ENCODE results near the gene SART3.
A peak's percentile ranks its signal among the peaks of the same experiment; 100 is the strongest.
"Not testable (repeated sequence)": the region's sequence is repeated elsewhere in the genome, so short reads cannot be mapped to it uniquely, and the experiment has no call there.

Gene SART3

GRCh38 chr12:108581311-108582227, 20.6 kb upstream of the SART3 start:
- no peak for DNase-seq

GRCh38 chr12:108580531-108580930, 19.6 kb upstream of the SART3 start:
- DNase-seq: no peak

- no peak for DNase-seq
Measured at GRCh38 chr12:108578813-108579212, 17.8 kb upstream of the SART3 start.

GRCh38 chr12:108578264-108578663, 17.3 kb upstream of the SART3 start:
- no peak for DNase-seq

GRCh38 chr12:108577458-108577857, 16.5 kb upstream of the SART3 start:
- DNase-seq: no peak

- no peak for DNase-seq
Measured at GRCh38 chr12:108576660-108577234, 15.8 kb upstream of the SART3 start.

GRCh38 chr12:108575199-108575912, 14.4 kb upstream of the SART3 start:
- no peak for DNase-seq

GRCh38 chr12:108574276-108574675, 13.3 kb upstream of the SART3 start:
- DNase-seq: not testable (repeated sequence)

- DNase-seq: no peak
Measured at GRCh38 chr12:108573317-108573716, 12.3 kb upstream of the SART3 start.

GRCh38 chr12:108572166-108572790, 11.3 kb upstream of the SART3 start:
- no peak for DNase-seq

GRCh38 chr12:108571609-108572165, 10.7 kb upstream of the SART3 start:
- DNase-seq: no peak

GRCh38 chr12:108570743-108571608, 10.0 kb upstream of the SART3 start:
- no peak for DNase-seq

GRCh38 chr12:108568338-108569154, 7.6 kb upstream of the SART3 start:
- DNase-seq: peak; percentile 30

GRCh38 chr12:108567406-108568337, 6.7 kb upstream of the SART3 start:
- no peak for DNase-seq

- no peak for DNase-seq
Measured at GRCh38 chr12:108566452-108566851, 5.5 kb upstream of the SART3 start.

- peak; percentile 85 for DNase-seq
Measured at GRCh38 chr12:108565976-108566375, 5.0 kb upstream of the SART3 start.

GRCh38 chr12:108565146-108565545, 4.2 kb upstream of the SART3 start:
- DNase-seq: no peak

- no peak for DNase-seq
Measured at GRCh38 chr12:108564724-108565123, 3.8 kb upstream of the SART3 start.

- no peak for DNase-seq
Measured at GRCh38 chr12:108563804-108564151, 2.8 kb upstream of the SART3 start.

Data from NCI-H1092 (cell line).